ENCODE measurements around the gene GPC6.

GPC6 gene

GRCh38 chr13:94195715-94196114 lies 969.1 kb downstream of the GPC6 start:
- TF ChIP-seq CTCF (IDR thresholded peaks at IDR 0.05; ENCODE audit: low read depth, low read length) = no peak
- H3K27me3 ChIP-seq (ENCODE audit: insufficient read depth, low read depth, severe bottlenecking) = no peaks in the 10 kb centered on the region
- no peak overlapping the region for H3K4me3 ChIP-seq (ENCODE audit: low read depth, low read length)
- no peak for DNase-seq
- no peaks in the 10 kb centered on the region for H3K9me3 ChIP-seq (ENCODE audit: severe bottlenecking)
- no peaks in the 10 kb centered on the region; the same call in 1 of the 2 replicates for H3K36me3 ChIP-seq
- H3K27ac ChIP-seq = no peak overlapping the region

GRCh38 chr13:94196413-94196812 lies 969.8 kb downstream of the GPC6 start:
- no peaks in the 10 kb centered on the region; the same call in 1 of the 2 replicates for H3K36me3 ChIP-seq
- no peak for DNase-seq
- H3K27me3 ChIP-seq (ENCODE audit: insufficient read depth, low read depth, severe bottlenecking) = no peaks in the 10 kb centered on the region
- H3K9me3 ChIP-seq (ENCODE audit: severe bottlenecking) = no peaks in the 10 kb centered on the region
- H3K4me3 ChIP-seq (ENCODE audit: low read depth, low read length) = no peak overlapping the region
- H3K27ac ChIP-seq = no peak overlapping the region
- no peak for TF ChIP-seq CTCF (IDR thresholded peaks at IDR 0.05; ENCODE audit: low read depth, low read length)

- no peak for TF ChIP-seq CTCF (IDR thresholded peaks at IDR 0.05; ENCODE audit: low read depth, low read length)
- no peak overlapping the region for H3K4me3 ChIP-seq (ENCODE audit: low read depth, low read length)
- DNase-seq = no peak
- no peaks in the 10 kb centered on the region for H3K9me3 ChIP-seq (ENCODE audit: severe bottlenecking)
- H3K27me3 ChIP-seq (ENCODE audit: insufficient read depth, low read depth, severe bottlenecking) = no peaks in the 10 kb centered on the region
- H3K27ac ChIP-seq = no peak overlapping the region
- H3K36me3 ChIP-seq = no peaks in the 10 kb centered on the region; the same call in 1 of the 2 replicates
These were observed 972.1 kb downstream of the GPC6 start for GRCh38 chr13:94198681-94199080.

- Histone ChIP-seq H3K27me3 (ENCODE audit: insufficient read depth, low read depth, severe bottlenecking) (no peaks in the 10 kb centered on the region), H3K27ac (no peak overlapping the region), H3K9me3 (ENCODE audit: severe bottlenecking) (no peaks in the 10 kb centered on the region), H3K4me3 (ENCODE audit: low read depth, low read length) (no peak overlapping the region), H3K36me3 (no peaks in the 10 kb centered on the region; the same call in 1 of the 2 replicates)
- TF ChIP-seq CTCF (IDR thresholded peaks at IDR 0.05; ENCODE audit: low read depth, low read length) = no peak
- DNase-seq = no peak
These were observed 972.5 kb downstream of the GPC6 start for GRCh38 chr13:94199135-94199534.

- H3K27me3 ChIP-seq (ENCODE audit: insufficient read depth, low read depth, severe bottlenecking) = no peaks in the 10 kb centered on the region
- no peak for DNase-seq
- H3K27ac ChIP-seq = no peak overlapping the region
- no peaks in the 10 kb centered on the region; the same call in 1 of the 2 replicates for H3K36me3 ChIP-seq
- no peaks in the 10 kb centered on the region for H3K9me3 ChIP-seq (ENCODE audit: severe bottlenecking)
- no peak overlapping the region for H3K4me3 ChIP-seq (ENCODE audit: low read depth, low read length)
- TF ChIP-seq CTCF (IDR thresholded peaks at IDR 0.05; ENCODE audit: low read depth, low read length) = no peak
These were observed 974.4 kb downstream of the GPC6 start for GRCh38 chr13:94201022-94201421.

- no peak overlapping the region for H3K27ac ChIP-seq
- H3K9me3 ChIP-seq (ENCODE audit: severe bottlenecking) = no peaks in the 10 kb centered on the region
- no peaks in the 10 kb centered on the region for H3K27me3 ChIP-seq (ENCODE audit: insufficient read depth, low read depth, severe bottlenecking)
- H3K36me3 ChIP-seq = no peaks in the 10 kb centered on the region
- no peak overlapping the region for H3K4me3 ChIP-seq (ENCODE audit: low read depth, low read length)
- DNase-seq = no peak
- TF ChIP-seq CTCF (IDR thresholded peaks at IDR 0.05; ENCODE audit: low read depth, low read length) = no peak
These were observed 977.6 kb downstream of the GPC6 start for GRCh38 chr13:94204163-94204562.
